GM19035 (cell line): Measurements from ENCODE around the gene ZBED1.
"Not testable (repeated sequence)": the region's sequence is repeated elsewhere in the genome, so short reads cannot be mapped to it uniquely, and the experiment has no call there.

Experiments used
- ATAC-seq: cut with Tn5 transposase; IDR thresholded peaks from one replicate; pipeline ENCODE4 v1.9.1; 2021; ENCODE audit not compliant: unreplicated experiment

The ZBED1 gene

GRCh38 chrX:2477313-2477712 lies 23.5 kb downstream of the ZBED1 start:
- not testable (repeated sequence) for ATAC-seq

- no peak for ATAC-seq
Measured at GRCh38 chrX:2474963-2475726, 25.6 kb downstream of the ZBED1 start.

DNA sequence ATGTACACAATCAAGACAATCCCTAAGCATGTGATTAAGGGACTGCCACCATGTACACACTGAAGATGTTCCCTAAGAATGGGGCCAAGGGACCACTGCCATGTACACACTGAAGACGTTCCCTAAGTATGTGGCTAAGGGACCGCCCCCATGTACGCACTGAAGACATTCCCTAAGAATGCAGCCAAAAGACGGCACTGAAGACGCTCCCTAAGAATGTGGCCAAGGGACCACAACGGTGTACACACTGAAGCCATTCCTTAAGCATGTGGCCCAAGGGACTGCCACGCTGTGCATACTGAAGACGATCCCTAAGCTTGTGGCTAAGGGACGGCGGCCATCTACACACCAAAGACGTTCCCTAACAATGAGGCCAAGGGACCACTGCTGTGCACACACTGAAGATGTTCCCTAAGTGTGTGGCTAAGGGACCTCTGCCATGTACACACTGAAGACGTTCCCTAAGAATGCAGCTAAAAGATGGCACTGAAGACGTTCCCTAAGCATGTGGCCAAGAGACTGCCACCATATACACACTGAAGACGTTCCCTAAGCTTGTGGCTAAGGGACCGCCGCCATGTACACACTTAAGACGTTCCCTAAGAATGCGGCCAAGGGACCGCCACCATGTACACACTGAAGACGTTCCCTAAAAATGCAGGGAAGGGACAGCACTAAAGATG lies 26.4 kb downstream of the ZBED1 start:
- ATAC-seq, result no peak

GRCh38 chrX:2473064-2473463 lies 27.7 kb downstream of the ZBED1 start:
- ATAC-seq, result not testable (repeated sequence)

DNA sequence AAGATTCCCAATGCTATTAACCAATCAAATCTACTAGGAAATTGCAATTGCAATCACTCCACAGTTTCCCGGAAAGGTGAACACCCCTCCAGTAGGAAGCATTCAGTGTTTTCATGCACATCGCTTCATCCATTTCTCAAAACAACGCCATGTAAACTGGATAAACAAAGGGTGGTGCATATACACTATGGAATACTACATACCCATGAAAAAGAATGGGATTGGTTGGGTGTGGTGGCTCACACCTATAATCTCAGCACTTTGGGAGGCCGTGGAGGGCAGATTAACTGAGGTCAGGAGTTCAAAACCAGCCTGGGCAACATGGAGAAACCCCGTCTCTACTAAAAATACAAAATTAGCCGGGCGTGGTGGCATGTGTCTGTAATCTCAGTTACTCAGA lies 29.1 kb downstream of the ZBED1 start:
- ATAC-seq, result no peak

DNA sequence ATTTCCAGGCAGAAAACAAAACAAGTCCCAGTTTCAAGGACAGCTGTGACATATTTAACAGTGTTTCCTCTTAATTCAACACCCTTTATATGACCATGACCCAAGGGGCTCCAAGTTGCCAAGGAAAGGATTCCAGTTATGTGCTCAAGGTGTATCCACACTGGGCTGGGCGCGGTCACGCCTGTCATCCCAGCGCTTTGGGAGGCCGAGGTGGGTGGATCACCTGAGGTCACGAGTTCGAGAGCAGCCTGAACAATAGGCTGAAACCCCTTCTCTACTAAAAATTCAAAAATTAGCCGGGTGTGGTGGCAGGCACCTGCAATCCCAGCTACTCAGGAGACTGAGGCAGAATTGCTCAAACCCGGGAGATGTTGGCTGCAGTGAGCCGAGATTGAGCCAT lies 29.6 kb downstream of the ZBED1 start:
- ATAC-seq, result not testable (repeated sequence)

GRCh38 chrX:2469852-2470251 lies 30.9 kb downstream of the ZBED1 start:
- not testable (repeated sequence) for ATAC-seq

DNA sequence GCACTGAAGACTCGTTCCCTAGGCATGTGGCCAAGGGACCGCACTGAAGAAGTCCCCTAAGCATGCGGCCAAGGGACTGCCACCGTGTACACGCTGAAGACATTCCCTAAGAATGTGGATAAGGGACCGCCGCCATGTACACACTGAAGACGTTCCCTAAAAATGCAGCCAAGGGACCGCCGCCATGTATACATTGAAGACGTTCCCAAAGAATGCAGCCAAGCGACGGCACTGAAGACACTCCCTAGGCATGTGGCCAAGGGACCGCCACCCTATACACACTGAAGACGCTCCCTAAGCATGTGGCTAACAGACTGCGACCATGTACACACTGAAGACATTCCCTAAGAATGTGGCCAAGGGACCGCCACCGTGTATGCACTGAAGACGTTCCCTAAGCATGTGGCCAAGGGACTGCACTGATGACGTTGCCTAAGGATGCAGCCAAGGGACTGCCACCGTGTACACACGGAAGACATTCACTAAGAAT lies 31.5 kb downstream of the ZBED1 start:
- no peak for ATAC-seq

- ATAC-seq, result no peak
Measured at GRCh38 chrX:2468261-2469195, 32.2 kb downstream of the ZBED1 start.

- no peak for ATAC-seq
Measured at GRCh38 chrX:2466876-2467656, 33.7 kb downstream of the ZBED1 start.

GRCh38 chrX:2464677-2465166 lies 36.1 kb downstream of the ZBED1 start:
- no peak for ATAC-seq

DNA sequence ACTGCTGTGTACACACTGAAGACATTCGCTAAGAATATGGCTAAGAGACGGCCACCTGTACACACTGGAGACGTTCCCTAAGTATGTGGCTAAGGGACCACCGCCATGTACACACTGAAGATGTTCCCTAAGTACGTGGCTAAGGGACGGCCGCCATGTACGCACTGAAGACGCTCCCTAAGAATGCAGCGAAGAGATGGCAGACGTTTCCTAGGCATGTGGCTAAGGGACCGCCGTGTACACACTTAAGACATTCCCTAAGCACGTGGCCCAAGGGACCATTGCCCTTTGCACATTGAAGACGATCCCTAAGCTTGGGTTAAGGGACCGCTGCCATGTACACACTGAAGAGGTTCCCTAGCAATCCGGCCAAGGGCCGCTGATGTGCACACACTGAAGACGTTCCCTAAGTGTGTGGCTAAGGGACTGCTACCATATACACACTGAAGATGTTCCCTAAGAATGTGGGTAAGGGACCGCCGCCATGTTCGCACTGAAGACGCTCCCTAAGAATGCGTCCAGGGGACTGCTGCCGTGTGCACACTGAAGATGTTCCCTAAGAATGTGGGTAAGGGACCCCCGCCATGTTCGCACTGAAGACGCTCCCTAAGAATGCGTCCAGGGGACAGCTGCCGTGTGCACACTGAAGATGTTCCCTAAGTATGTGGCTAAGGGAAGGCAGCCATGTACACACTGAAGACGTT lies 36.7 kb downstream of the ZBED1 start:
- ATAC-seq, result no peak

- ATAC-seq, result not testable (repeated sequence)
Measured at GRCh38 chrX:2463481-2463880, 37.3 kb downstream of the ZBED1 start.

DNA sequence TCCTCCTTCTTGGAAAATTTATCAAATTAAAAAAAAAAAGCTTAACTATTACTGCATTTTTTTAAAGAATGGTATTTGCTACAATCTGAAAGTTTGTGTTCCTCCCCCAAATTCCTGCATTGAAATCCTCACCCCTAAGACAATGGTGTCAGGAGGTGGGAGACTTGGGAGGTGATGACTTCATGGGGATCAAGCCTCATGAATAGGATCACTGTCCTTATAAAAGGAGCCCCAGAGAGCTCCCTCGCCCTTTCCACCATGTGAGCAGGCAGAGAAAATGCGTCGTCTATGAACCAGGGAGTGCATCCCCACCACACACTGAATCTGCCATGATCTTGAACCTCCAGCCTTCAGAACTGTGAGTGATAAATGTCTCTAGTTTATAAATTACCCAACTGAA lies 38.0 kb downstream of the ZBED1 start:
- ATAC-seq, result no peak

GRCh38 chrX:2462074-2462473 lies 38.7 kb downstream of the ZBED1 start:
- ATAC-seq, result no peak

GRCh38 chrX:2461711-2462016 lies 39.1 kb downstream of the ZBED1 start:
- ATAC-seq, result no peak

DNA sequence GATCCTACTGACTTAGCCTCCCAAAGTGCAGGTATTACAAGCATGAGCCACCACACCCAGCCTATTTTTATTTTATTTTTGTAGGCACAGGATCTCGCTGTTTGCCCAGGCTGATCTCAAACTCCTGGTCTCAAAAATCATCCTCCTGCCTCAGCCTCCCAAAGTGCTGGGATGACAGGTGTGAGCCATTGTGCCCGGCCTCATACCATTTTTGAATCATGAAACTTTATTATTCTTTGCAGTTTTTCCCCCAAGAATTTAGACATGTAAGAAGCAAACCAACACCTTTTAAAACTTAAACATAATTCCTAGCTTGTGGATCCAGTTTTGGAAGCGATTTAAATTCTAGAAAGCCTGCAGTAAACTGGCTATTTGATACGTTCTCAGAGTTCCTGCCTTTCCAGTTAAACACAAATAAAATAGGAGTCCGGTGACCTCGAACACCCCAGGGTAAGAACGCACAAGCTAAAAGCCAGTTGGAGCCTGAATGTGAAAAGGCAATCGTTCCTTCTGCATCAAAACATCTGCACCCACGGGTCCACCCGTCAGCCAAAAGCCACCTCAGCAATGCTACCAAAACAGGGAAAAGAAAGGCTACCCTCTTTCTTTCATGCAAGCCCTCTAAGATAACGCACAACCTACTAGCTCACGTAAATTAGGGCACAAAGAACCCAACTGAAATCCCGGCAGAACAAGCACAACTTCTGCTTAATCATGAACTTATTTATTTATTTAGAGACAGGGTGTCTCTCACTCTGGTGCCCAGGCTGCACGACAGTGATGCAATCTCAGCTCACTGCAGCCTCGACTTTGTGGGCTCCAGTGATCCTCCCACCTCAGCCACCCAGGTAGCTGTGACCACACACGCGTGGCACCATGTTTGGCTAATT lies 39.7 kb downstream of the ZBED1 start:
- not testable (repeated sequence) for ATAC-seq

DNA sequence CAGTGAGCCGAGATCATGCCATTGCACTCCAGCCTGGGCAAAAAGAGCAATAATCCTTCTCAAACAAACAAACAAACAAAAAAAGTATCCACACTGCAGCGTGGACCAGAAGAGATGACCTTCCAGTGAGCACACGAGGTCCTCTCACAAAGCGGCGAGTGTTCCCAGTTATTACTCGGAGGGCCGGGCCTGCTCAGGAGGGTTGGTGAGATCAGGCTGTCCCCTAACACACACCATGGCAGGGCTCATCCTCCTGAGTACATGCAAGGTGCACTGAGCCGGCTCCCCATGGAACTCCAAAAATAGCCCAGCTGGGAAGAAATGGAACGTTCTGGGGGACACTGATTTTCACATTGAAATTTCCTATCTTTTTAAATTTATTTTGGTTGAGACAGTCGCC lies 40.7 kb downstream of the ZBED1 start:
- ATAC-seq, result not testable (repeated sequence)

GRCh38 chrX:2458309-2458708 lies 42.5 kb downstream of the ZBED1 start:
- no peak for ATAC-seq
